ENCODE results near the gene CTNND1.

DNA sequence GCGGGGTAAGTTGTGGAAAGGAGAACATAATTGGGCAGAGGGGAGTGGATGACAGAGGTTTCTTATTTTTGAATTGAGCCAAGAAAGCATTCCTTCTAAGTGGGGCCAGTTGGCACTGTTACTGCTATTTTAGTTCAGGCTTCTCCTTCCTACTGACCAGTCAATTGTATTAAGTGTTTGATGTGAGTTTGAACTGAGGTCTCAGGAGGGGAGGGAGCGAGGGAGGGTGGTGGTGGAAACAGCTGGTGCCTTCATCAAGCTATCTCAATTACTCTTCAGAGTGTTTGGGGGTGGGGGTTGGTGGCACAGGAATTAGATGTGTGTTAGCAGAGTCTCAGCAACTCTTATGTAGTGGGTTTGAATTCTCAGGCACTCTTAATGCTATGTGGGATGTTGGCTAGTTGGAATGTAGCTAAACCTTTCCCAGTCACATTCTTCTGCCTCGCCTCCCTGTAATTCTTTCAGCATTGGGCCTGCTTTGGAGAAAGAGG lies 14.5 kb downstream of the CTNND1 start:
- TF ChIP-seq, protein P1, sequence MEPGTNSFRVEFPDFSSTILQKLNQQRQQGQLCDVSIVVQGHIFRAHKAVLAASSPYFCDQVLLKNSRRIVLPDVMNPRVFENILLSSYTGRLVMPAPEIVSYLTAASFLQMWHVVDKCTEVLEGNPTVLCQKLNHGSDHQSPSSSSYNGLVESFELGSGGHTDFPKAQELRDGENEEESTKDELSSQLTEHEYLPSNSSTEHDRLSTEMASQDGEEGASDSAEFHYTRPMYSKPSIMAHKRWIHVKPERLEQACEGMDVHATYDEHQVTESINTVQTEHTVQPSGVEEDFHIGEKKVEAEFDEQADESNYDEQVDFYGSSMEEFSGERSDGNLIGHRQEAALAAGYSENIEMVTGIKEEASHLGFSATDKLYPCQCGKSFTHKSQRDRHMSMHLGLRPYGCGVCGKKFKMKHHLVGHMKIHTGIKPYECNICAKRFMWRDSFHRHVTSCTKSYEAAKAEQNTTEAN (CRISPR knock-in tag; IDR thresholded peaks at IDR 0.05), result no peak
- TF ChIP-seq XRCC4 (IDR thresholded peaks at IDR 0.05; ENCODE audit: extremely low read depth, insufficient read depth, insufficient read length), result no peak
- no peak for TF ChIP-seq ZNF282 (CRISPR knock-in tag; IDR thresholded peaks at IDR 0.05)
- TF ChIP-seq, protein P2, sequence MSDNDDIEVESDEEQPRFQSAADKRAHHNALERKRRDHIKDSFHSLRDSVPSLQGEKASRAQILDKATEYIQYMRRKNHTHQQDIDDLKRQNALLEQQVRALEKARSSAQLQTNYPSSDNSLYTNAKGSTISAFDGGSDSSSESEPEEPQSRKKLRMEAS (CRISPR knock-in tag; IDR thresholded peaks at IDR 0.05), result no peak
- no peak for TF ChIP-seq MYC (IDR thresholded peaks at IDR 0.05; ENCODE audit: low read depth, low read length)
- TF ChIP-seq MYC (CRISPR knock-in tag; IDR thresholded peaks at IDR 0.05; ENCODE audit: borderline replicate concordance, low read depth), result no peak

Data from K562 (cell line).